HepG2 (cell line): ENCODE results near the gene ENO1. TPM values are rescaled to one million over a fixed set of nuclear protein-coding genes. Genes with fewer than 3 reads are reported as not detected.

Experiments used
- ATF3 ChIP-seq: sonication (generic); formaldehyde crosslinking; IDR thresholded peaks from 2 replicates; pipeline ENCODE4 v1.4.0; 2020; ENCODE audit warnings: missing genetic modification reagents
- BRF2 ChIP-seq: sonication (generic); formaldehyde crosslinking; IDR thresholded peaks from 2 replicates; pipeline ENCODE4 v1.8.1; 2022; ENCODE audit warnings: mild to moderate bottlenecking, missing genetic modification reagents
- HNRNPUL1 ChIP-seq: fragments of 200-400 bp; formaldehyde crosslinking; IDR thresholded peaks from 2 replicates; pipeline ENCODE4 v1.6.1; 2017; ENCODE audit warnings: low read depth, mild to moderate bottlenecking, low read length, moderate library complexity
- MLLT10 ChIP-seq: sonication (generic); formaldehyde crosslinking; IDR thresholded peaks from 2 replicates; pipeline ENCODE4 v1.4.0; 2020; ENCODE audit warnings: missing genetic modification reagents
- NCOA2 ChIP-seq: sonication (generic); formaldehyde crosslinking; IDR thresholded peaks from 2 replicates; pipeline ENCODE4 v1.8.0; 2022; ENCODE audit warnings: inconsistent platforms
- SAP130 ChIP-seq: IDR thresholded peaks from 2 replicates; pipeline ENCODE4 v1.6.1; 2016; ENCODE audit warnings: low read depth
- SNAPC4 ChIP-seq: sonication (generic); formaldehyde crosslinking; IDR thresholded peaks from 2 replicates; pipeline ENCODE4 v1.4.0; 2020; ENCODE audit warnings: mild to moderate bottlenecking, missing genetic modification reagents
- TAF1 ChIP-seq: sonication (generic); formaldehyde crosslinking; IDR thresholded peaks from 2 replicates; pipeline ENCODE4 v1.4.0; 2020; ENCODE audit warnings: missing genetic modification reagents
- polyA plus RNA-seq, 8 experiments: library from polyadenylated mRNA; depleted of rRNA in 3 of 8; stranded (reverse) in 7 of 8; unstranded in 1 of 8; fragments of >200 nt; fragmentation: Illumina TruSeq in 4 of 8; extraction: Trizol in 4 of 8; gene quantifications; 2 replicates each; pipeline versions ENCODE4 v1.2.1 to v1.2.3, GENCODE V29; 2011 to 2016; ENCODE audit warnings: low read depth in 4 of 8, missing spikeins in 1 of 8, mixed read lengths in 1 of 8; ENCODE audit not compliant: insufficient read depth in 1 of 8
- total RNA-seq, 5 experiments: library from RNA; depleted of rRNA; stranded (reverse); fragments of >200 nt; fragmentation: Illumina TruSeq; extraction: Trizol; gene quantifications; 2 replicates each; pipeline ENCODE4 v1.2.3, GENCODE V29; 2016; ENCODE audit warnings: low read depth in 1 of 5
- TF ChIP-seq, protein P1 (sequence below): sonication (generic); formaldehyde crosslinking; IDR thresholded peaks from 2 replicates; pipeline ENCODE4 v1.4.0; 2020; ENCODE audit warnings: missing genetic modification reagents
- TF ChIP-seq, protein P2 (sequence below): sonication (generic); formaldehyde crosslinking; IDR thresholded peaks from 2 replicates; pipeline ENCODE4 v1.5.0; 2020; ENCODE audit warnings: mild to moderate bottlenecking, missing genetic modification reagents, moderate library complexity

ENO1 gene
- total and polyA plus RNA-seq, 2 of the 13 experiments (the other 11 are each of a cell fraction or from before 2014, with no cell fraction given): 1,559 to 3,103 TPM

DNA sequence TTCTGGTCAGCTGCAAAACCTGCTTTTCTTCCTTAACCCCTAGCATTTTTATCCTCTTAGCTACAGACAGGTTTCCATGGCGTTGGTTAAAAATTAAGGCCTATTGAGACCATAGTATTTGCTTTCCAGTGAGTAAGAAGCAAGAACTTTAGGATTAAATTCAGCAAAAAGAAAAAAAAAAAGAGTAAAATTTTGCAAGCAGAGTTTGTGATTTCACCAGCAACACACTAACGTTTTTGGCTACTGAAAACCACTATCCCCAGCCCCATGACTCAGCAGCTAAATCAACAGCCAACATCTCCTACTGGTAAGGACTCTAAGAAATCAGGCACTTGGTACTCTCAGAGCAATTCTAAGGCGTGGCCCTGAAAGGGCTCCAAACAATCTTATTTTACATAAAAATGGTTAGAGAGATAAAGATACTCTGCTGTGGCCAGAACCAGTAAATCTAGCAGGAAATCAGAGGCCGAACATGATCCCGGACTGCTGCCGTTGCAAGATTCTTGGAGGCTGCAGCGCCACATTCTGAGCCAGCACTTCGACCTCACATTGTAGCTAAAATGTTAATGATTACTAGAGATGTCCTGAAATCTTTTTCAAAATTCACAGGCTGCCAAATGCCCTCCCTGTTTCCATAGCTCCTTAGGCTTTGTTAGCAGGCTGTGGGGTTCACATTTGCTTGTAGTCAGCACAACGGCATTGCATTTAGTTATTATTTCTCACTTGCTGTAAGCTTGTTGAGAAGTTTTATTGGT is 1.6 kb upstream of the ENO1 start (continued):
- TF ChIP-seq MLLT10 (no peak), HNRNPUL1 (no peak), NCOA2 (CRISPR knock-in tag) (0 out of 2 replicates have a peak, but pooled peaks have one; percentile 5), BRF2 (CRISPR knock-in tag) (no peak), TAF1 (peak; percentile 72), SAP130 (CRISPR knock-in tag) (peak; percentile 56), ATF3 (CRISPR knock-in tag) (peak; percentile 64; the same call in 1 of the 2 replicates), SNAPC4 (0 out of 2 replicates have a peak, but pooled peaks have one; percentile 48)
- TF ChIP-seq, protein P1, sequence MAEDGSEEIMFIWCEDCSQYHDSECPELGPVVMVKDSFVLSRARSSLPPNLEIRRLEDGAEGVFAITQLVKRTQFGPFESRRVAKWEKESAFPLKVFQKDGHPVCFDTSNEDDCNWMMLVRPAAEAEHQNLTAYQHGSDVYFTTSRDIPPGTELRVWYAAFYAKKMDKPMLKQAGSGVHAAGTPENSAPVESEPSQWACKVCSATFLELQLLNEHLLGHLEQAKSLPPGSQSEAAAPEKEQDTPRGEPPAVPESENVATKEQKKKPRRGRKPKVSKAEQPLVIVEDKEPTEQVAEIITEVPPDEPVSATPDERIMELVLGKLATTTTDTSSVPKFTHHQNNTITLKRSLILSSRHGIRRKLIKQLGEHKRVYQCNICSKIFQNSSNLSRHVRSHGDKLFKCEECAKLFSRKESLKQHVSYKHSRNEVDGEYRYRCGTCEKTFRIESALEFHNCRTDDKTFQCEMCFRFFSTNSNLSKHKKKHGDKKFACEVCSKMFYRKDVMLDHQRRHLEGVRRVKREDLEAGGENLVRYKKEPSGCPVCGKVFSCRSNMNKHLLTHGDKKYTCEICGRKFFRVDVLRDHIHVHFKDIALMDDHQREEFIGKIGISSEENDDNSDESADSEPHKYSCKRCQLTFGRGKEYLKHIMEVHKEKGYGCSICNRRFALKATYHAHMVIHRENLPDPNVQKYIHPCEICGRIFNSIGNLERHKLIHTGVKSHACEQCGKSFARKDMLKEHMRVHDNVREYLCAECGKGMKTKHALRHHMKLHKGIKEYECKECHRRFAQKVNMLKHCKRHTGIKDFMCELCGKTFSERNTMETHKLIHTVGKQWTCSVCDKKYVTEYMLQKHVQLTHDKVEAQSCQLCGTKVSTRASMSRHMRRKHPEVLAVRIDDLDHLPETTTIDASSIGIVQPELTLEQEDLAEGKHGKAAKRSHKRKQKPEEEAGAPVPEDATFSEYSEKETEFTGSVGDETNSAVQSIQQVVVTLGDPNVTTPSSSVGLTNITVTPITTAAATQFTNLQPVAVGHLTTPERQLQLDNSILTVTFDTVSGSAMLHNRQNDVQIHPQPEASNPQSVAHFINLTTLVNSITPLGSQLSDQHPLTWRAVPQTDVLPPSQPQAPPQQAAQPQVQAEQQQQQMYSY: peak; percentile 39; the same call in 1 of the 2 replicates
- TF ChIP-seq, protein P2, sequence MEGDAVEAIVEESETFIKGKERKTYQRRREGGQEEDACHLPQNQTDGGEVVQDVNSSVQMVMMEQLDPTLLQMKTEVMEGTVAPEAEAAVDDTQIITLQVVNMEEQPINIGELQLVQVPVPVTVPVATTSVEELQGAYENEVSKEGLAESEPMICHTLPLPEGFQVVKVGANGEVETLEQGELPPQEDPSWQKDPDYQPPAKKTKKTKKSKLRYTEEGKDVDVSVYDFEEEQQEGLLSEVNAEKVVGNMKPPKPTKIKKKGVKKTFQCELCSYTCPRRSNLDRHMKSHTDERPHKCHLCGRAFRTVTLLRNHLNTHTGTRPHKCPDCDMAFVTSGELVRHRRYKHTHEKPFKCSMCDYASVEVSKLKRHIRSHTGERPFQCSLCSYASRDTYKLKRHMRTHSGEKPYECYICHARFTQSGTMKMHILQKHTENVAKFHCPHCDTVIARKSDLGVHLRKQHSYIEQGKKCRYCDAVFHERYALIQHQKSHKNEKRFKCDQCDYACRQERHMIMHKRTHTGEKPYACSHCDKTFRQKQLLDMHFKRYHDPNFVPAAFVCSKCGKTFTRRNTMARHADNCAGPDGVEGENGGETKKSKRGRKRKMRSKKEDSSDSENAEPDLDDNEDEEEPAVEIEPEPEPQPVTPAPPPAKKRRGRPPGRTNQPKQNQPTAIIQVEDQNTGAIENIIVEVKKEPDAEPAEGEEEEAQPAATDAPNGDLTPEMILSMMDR (CRISPR knock-in tag): peak; percentile 25; the same call in 1 of the 2 replicates
- TF ChIP-seq, all 625 proteins: peak for 111
